Mucosa of rectum (tissue), 2 donors: Measurements from ENCODE around the gene FAM50B.
A peak's percentile ranks its signal among the peaks of the same experiment; 100 is the strongest.

Experiments used
- H3K27ac ChIP-seq, 2 donors: one replicate each; pipeline ENCODE4 v1.7.0; 2013; ENCODE audit warnings: inconsistent platforms in 2 of 2, low read depth in 2 of 2, low read length in 2 of 2
- H3K27me3 ChIP-seq, 2 donors: one replicate each; pipeline ENCODE4 v1.7.0; 2013; ENCODE audit warnings: low read length in 2 of 2; ENCODE audit not compliant: control insufficient read depth in 2 of 2, insufficient read depth in 2 of 2
- H3K36me3 ChIP-seq, 2 donors: one replicate each; pipeline ENCODE4 v1.7.0; 2013; ENCODE audit warnings: low read length in 2 of 2; ENCODE audit not compliant: control insufficient read depth in 2 of 2, insufficient read depth in 2 of 2
- H3K4me1 ChIP-seq, 2 donors: one replicate each; pipeline ENCODE4 v1.7.0; 2013; ENCODE audit warnings: low read length in 2 of 2, mild to moderate bottlenecking in 1 of 2; ENCODE audit not compliant: control insufficient read depth in 2 of 2, insufficient read depth in 2 of 2
- H3K4me3 ChIP-seq, 2 donors: one replicate each; pipeline ENCODE4 v1.7.0; 2013; ENCODE audit warnings: low read length in 2 of 2
- H3K9ac ChIP-seq, 2 donors: one replicate each; pipeline ENCODE4 v1.7.0; 2013; ENCODE audit warnings: low read length in 2 of 2, low read depth in 1 of 2, mild to moderate bottlenecking in 1 of 2
- H3K9me3 ChIP-seq, 2 donors: one replicate each; pipeline ENCODE4 v1.7.0; 2013; ENCODE audit warnings: low read length in 2 of 2; ENCODE audit not compliant: control insufficient read depth in 2 of 2
- donor health status: healthy.
- donor health status: Normal muscosa, but diverticular disease.

Gene FAM50B

GRCh38 chr6:3849681-3850450, 693 bp downstream of the FAM50B start:
- Histone ChIP-seq H3K9me3 (no peaks in the 10 kb centered on the region), H3K4me1 (peaks cover 0 to 5% of the 10 kb centered on the region in 2 donors), H3K4me3 (peak overlapping the region; percentile 72 to 76), H3K27ac (no peak overlapping the region), H3K9ac (peak overlapping the region; percentile 47 to 60), H3K27me3 (no peaks in the 10 kb centered on the region), H3K36me3 (no peaks in the 10 kb centered on the region)

- Histone ChIP-seq H3K36me3 (no peaks in the 10 kb centered on the region), H3K27me3 (no peaks in the 10 kb centered on the region), H3K4me1 (peaks cover 0 to 5% of the 10 kb centered on the region in 2 donors), H3K4me3 (no peak overlapping the region), H3K9me3 (no peaks in the 10 kb centered on the region), H3K27ac (no peak overlapping the region), H3K9ac (no peak overlapping the region)
Observed at GRCh38 chr6:3850451-3851203, 1.5 kb downstream of the FAM50B start.

GRCh38 chr6:3851839-3852238, 2.7 kb downstream of the FAM50B start:
- H3K4me1 ChIP-seq = peaks cover 0 to 5% of the 10 kb centered on the region in 2 donors
- peak overlapping the region in 1 of 2 donors; percentile 31 for H3K27ac ChIP-seq
- H3K9me3 ChIP-seq = no peaks in the 10 kb centered on the region
- no peak overlapping the region for H3K9ac ChIP-seq
- no peak overlapping the region for H3K4me3 ChIP-seq
- no peaks in the 10 kb centered on the region for H3K27me3 ChIP-seq
- no peaks in the 10 kb centered on the region for H3K36me3 ChIP-seq

GRCh38 chr6:3852391-3852790, 3.2 kb downstream of the FAM50B start:
- H3K4me1 ChIP-seq = peaks cover 0 to 5% of the 10 kb centered on the region in 2 donors
- no peak overlapping the region for H3K4me3 ChIP-seq
- no peak overlapping the region for H3K9ac ChIP-seq
- peak overlapping the region in 1 of 2 donors; percentile 31 for H3K27ac ChIP-seq
- no peaks in the 10 kb centered on the region for H3K9me3 ChIP-seq
- H3K36me3 ChIP-seq = no peaks in the 10 kb centered on the region
- no peaks in the 10 kb centered on the region for H3K27me3 ChIP-seq

- H3K4me1 ChIP-seq = peaks cover 0 to 2% of the 10 kb centered on the region in 2 donors
- H3K27ac ChIP-seq = no peak overlapping the region
- no peaks in the 10 kb centered on the region for H3K9me3 ChIP-seq
- H3K9ac ChIP-seq = no peak overlapping the region
- no peaks in the 10 kb centered on the region for H3K36me3 ChIP-seq
- H3K27me3 ChIP-seq = no peaks in the 10 kb centered on the region
- no peak overlapping the region for H3K4me3 ChIP-seq
Observed at GRCh38 chr6:3855866-3856265, 6.7 kb downstream of the FAM50B start.

GRCh38 chr6:3856576-3856975, 7.4 kb downstream of the FAM50B start:
- peaks cover 0 to 2% of the 10 kb centered on the region in 2 donors for H3K4me1 ChIP-seq
- H3K4me3 ChIP-seq = no peak overlapping the region
- H3K27me3 ChIP-seq = no peaks in the 10 kb centered on the region
- no peaks in the 10 kb centered on the region for H3K36me3 ChIP-seq
- H3K27ac ChIP-seq = no peak overlapping the region
- H3K9me3 ChIP-seq = no peaks in the 10 kb centered on the region
- no peak overlapping the region for H3K9ac ChIP-seq

- Histone ChIP-seq H3K9ac (no peak overlapping the region), H3K4me3 (no peak overlapping the region), H3K27me3 (no peaks in the 10 kb centered on the region), H3K9me3 (no peaks in the 10 kb centered on the region), H3K36me3 (no peaks in the 10 kb centered on the region), H3K4me1 (no peaks in the 10 kb centered on the region), H3K27ac (no peak overlapping the region)
Observed at GRCh38 chr6:3857468-3858456, 8.6 kb downstream of the FAM50B start.

GRCh38 chr6:3859878-3860552, 10.8 kb downstream of the FAM50B start:
- Histone ChIP-seq H3K36me3 (no peaks in the 10 kb centered on the region), H3K27me3 (no peaks in the 10 kb centered on the region), H3K4me3 (no peak overlapping the region), H3K9me3 (no peaks in the 10 kb centered on the region), H3K27ac (no peak overlapping the region), H3K4me1 (no peaks in the 10 kb centered on the region), H3K9ac (no peak overlapping the region)

GRCh38 chr6:3861424-3861823, 12.3 kb downstream of the FAM50B start:
- Histone ChIP-seq H3K9ac (no peak overlapping the region), H3K27ac (no peak overlapping the region), H3K4me3 (no peak overlapping the region), H3K9me3 (no peaks in the 10 kb centered on the region), H3K4me1 (no peaks in the 10 kb centered on the region), H3K27me3 (no peaks in the 10 kb centered on the region), H3K36me3 (no peaks in the 10 kb centered on the region)
